Left renal pelvis (tissue), 4 donors: Measurements from ENCODE around the gene NDUFA7. TPM values are rescaled to one million over a fixed set of nuclear protein-coding genes. Genes with fewer than 3 reads are reported as not detected.
A peak's percentile ranks its signal among the peaks of the same experiment; 100 is the strongest.
"Not testable (repeated sequence)": the region's sequence is repeated elsewhere in the genome, so short reads cannot be mapped to it uniquely, and the experiment has no call there.

Experiments
- DNase-seq, 4 donors: peaks; one replicate each; pipeline ENCODE4 v3.0.0-alpha.2; 2013; ENCODE audit warnings: low read depth in 4 of 4, low spot score in 3 of 4
- polyA plus RNA-seq, 4 donors: library from polyadenylated mRNA; unstranded; fragments of 120-200 nt; gene quantifications; one replicate each; pipeline ENCODE4 v1.2.1, GENCODE V29; 2013; ENCODE audit not compliant: insufficient read length in 4 of 4

Gene NDUFA7
- 10 to 100 TPM; 21.5 to 60.3 (median 46.5) TPM for polyA plus RNA-seq

- DNase-seq: peak; percentile 91 to 95 (median 92)
These were observed at the start of gene NDUFA7, which contains the start of gene RPS28 for GRCh38 chr19:8321067-8321985. NDUFA7 (minus strand) TSS chr19:8321375; CDS start chr19:8321358, 17 bp downstream. RPS28 (plus strand) TSS chr19:8321496; CDS start chr19:8321531, 35 bp downstream.

GRCh38 chr19:8370176-8371010 lies 49.2 kb upstream of the NDUFA7 start:
- no peak for DNase-seq

- peak in 3 of 4 donors; percentile 78 to 88 (median 87) for DNase-seq
These were observed 46.3 kb upstream of the NDUFA7 start for GRCh38 chr19:8367327-8368001.

GRCh38 chr19:8366961-8367326 lies 45.8 kb upstream of the NDUFA7 start:
- no peak for DNase-seq

- no peak for DNase-seq
These were observed 45.0 kb upstream of the NDUFA7 start for GRCh38 chr19:8366121-8366581.

GRCh38 chr19:8363803-8364771 lies 42.9 kb upstream of the NDUFA7 start, which contains the start of gene ANGPTL4:
ANGPTL4 (plus strand) TSS chr19:8364155; CDS start chr19:8364322, 167 bp downstream.
- no peak for DNase-seq

GRCh38 chr19:8361921-8362793 lies 41.0 kb upstream of the NDUFA7 start:
- peak in 1 of 4 donors; percentile 72 for DNase-seq

- DNase-seq: no peak
These were observed 39.0 kb upstream of the NDUFA7 start for GRCh38 chr19:8360196-8360595.

GRCh38 chr19:8358948-8359347 lies 37.8 kb upstream of the NDUFA7 start:
- DNase-seq: no peak

- no peak for DNase-seq
These were observed 35.9 kb upstream of the NDUFA7 start for GRCh38 chr19:8357007-8357521.

GRCh38 chr19:8355631-8356402 lies 34.6 kb upstream of the NDUFA7 start:
- DNase-seq: no peak

GRCh38 chr19:8352845-8353244 lies 31.7 kb upstream of the NDUFA7 start:
- DNase-seq: not testable (repeated sequence)

GRCh38 chr19:8352134-8352827 lies 31.1 kb upstream of the NDUFA7 start:
- peak in 1 of 4 donors; percentile 36 for DNase-seq

GRCh38 chr19:8349629-8350372 lies 28.6 kb upstream of the NDUFA7 start:
- not testable (repeated sequence) for DNase-seq

- no peak for DNase-seq
These were observed 22.3 kb upstream of the NDUFA7 start for GRCh38 chr19:8343483-8343844.
